ENCODE data around the gene FRMD4A. TPM values are rescaled to one million over a fixed set of nuclear protein-coding genes. Genes with fewer than 3 reads are reported as not detected.

FRMD4A gene
- total RNA-seq, 4 donors from 2014 or later, result 27.5 to 40.4 (median 33.0) TPM

DNA sequence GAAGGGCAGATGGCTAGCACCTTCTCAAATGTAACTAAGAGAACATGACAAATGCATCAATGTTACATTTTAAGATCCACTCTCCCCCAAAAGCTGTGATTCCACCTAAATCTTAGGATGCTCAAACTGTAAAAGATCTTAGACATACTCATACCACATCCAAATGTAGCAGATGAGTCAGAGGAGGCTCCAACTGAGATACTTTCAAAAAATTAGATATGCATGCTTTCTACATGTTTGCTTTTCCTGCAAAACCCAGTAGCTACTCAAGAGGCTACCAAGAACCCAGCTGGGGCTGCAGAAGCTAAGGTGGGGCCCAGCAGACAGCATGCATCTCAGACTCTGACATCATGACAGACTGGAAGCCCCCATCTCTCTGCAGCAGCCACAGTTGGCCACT is 31.4 kb upstream of the FRMD4A start:
- no peak for DNase-seq (ENCODE audit: low spot score in 2 of 2)
- no peak overlapping the region for H3K4me3 ChIP-seq (ENCODE audit: low read depth, poor library complexity, severe bottlenecking)
- intact Hi-C loops (cut with DNase I; ENCODE audit: low total_unique reads), result no loop called here
- TF ChIP-seq POLR2A (IDR thresholded peaks at IDR 0.05), result no peak
- TF ChIP-seq, protein P1, sequence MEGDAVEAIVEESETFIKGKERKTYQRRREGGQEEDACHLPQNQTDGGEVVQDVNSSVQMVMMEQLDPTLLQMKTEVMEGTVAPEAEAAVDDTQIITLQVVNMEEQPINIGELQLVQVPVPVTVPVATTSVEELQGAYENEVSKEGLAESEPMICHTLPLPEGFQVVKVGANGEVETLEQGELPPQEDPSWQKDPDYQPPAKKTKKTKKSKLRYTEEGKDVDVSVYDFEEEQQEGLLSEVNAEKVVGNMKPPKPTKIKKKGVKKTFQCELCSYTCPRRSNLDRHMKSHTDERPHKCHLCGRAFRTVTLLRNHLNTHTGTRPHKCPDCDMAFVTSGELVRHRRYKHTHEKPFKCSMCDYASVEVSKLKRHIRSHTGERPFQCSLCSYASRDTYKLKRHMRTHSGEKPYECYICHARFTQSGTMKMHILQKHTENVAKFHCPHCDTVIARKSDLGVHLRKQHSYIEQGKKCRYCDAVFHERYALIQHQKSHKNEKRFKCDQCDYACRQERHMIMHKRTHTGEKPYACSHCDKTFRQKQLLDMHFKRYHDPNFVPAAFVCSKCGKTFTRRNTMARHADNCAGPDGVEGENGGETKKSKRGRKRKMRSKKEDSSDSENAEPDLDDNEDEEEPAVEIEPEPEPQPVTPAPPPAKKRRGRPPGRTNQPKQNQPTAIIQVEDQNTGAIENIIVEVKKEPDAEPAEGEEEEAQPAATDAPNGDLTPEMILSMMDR (IDR thresholded peaks at IDR 0.05), result no peak

DNA sequence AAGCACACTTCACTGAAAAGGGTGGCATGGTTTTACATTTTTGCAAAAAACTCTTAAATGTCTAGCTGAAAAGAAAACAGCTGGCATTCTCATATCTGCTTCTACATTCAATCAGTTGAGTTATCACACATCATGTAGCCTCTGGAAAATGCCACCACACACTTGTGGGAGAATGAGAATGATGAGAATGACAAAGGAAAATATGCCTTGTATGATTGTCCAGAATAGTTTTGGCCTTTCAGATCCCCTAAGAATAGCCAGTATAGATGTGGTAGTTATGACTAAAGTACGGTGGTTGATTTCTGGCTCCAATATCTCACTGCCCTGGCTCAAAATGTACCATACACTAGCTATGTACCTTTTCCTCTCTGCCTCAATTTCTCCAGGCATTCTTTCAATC is 30.2 kb upstream of the FRMD4A start:
- DNase-seq (ENCODE audit: low spot score in 2 of 2), result no peak
- no peak for TF ChIP-seq POLR2A (IDR thresholded peaks at IDR 0.05)
- TF ChIP-seq, protein P1 (IDR thresholded peaks at IDR 0.05), result no peak
- WGBS, 2 donors, result 87 to 93% methylated on average over 1 of the region's 1 CpG
- intact Hi-C loops (cut with DNase I; ENCODE audit: low total_unique reads), result no loop called here
- no peak overlapping the region for H3K4me3 ChIP-seq (ENCODE audit: low read depth, poor library complexity, severe bottlenecking)

DNA sequence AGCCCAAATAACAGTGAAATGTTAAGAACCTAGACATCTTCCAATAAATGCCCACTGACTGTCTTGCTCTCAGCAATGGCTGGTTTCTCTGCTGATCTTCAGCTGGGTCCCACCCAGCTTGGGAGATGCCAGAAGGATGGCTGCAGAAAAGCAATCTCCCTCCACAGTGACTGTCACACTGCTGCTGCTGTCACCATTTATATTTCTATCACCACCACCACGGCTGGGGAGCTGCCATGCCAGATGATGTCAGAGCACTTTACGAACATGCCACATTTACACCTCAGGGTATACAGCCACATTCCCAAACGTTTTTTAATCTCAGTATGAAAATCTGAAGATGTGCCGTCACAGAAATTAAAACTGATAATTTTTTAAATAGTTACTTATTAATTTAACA is 29.8 kb upstream of the FRMD4A start:
- H3K4me3 ChIP-seq (ENCODE audit: low read depth, poor library complexity, severe bottlenecking), result no peak overlapping the region
- WGBS, 2 donors, result 43 to 47% methylated on average over 4 of the region's 4 CpGs
- intact Hi-C loops (cut with DNase I; ENCODE audit: low total_unique reads), result no loop called here
- no peak for DNase-seq (ENCODE audit: low spot score in 2 of 2)
- TF ChIP-seq, protein P1 (IDR thresholded peaks at IDR 0.05), result no peak
- no peak for TF ChIP-seq POLR2A (IDR thresholded peaks at IDR 0.05)

DNA sequence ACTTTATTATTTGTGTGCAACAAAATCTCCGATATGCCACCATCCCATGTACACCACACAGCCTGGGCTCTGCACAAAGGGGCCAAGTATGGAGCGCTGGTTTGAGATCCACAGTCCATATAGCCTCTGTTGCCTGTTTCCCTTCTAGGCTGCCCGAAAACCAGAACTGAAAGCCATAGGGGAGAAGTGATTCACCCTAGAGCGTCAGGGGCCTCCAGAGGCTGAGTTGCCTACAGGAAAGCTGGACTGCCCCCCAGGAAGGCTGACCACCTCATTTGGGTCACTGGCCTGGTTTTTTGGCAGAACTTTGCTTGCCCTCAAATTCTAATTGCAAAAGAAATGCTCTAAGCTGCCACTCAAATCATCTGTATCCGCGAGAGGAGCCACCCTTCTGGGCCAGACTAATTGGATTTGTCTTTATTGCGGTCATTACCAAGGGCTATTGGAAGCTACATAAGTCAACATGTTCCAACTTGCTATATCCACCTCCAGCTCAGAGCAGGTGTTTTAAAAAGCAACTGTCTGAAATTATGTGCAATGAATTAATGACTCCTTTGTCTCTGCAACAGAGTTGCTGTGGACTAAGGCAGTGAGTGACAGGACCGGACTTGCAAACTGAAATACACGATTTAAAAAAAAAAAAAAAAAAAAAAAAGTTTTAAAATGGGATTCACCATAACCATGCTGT is 28.3 kb upstream of the FRMD4A start:
- intact Hi-C loops (cut with DNase I; ENCODE audit: low total_unique reads), result no loop called here
- TF ChIP-seq POLR2A (IDR thresholded peaks at IDR 0.05), result no peak
- TF ChIP-seq, protein P1 (IDR thresholded peaks at IDR 0.05), result no peak
- H3K4me3 ChIP-seq (ENCODE audit: low read depth, poor library complexity, severe bottlenecking), result no peak overlapping the region
- DNase-seq (ENCODE audit: low spot score in 2 of 2), result peak in 1 of 2 donors; percentile 49
- WGBS, 2 donors, result 53 to 64% methylated on average over 9 of the region's 9 CpGs

DNA sequence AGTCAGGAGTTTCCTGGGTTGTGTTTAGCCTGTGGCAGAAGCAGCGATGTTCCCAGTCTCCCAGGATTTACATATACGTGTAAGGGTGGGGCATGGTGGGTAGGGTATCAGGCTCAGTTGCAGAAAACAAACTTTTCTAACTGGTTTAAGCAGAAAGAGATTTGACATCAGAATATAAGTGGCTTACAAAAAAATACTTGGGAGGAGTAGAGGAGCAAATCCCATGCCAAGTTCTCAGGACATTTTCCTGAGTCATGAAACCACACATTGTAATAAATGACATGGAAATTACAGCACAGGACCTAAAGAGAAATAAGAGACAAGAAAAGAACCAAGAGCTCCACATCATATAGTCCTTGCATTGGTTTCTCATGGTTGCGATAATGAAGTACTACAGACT is 26.2 kb upstream of the FRMD4A start:
- WGBS, 2 donors, result 65 to 86% methylated on average over 3 of the region's 3 CpGs
- no peak for DNase-seq (ENCODE audit: low spot score in 2 of 2)
- intact Hi-C loops (cut with DNase I; ENCODE audit: low total_unique reads), result no loop called here
- no peak for TF ChIP-seq POLR2A (IDR thresholded peaks at IDR 0.05)
- TF ChIP-seq, protein P1 (IDR thresholded peaks at IDR 0.05), result no peak
- no peak overlapping the region for H3K4me3 ChIP-seq (ENCODE audit: low read depth, poor library complexity, severe bottlenecking)

DNA sequence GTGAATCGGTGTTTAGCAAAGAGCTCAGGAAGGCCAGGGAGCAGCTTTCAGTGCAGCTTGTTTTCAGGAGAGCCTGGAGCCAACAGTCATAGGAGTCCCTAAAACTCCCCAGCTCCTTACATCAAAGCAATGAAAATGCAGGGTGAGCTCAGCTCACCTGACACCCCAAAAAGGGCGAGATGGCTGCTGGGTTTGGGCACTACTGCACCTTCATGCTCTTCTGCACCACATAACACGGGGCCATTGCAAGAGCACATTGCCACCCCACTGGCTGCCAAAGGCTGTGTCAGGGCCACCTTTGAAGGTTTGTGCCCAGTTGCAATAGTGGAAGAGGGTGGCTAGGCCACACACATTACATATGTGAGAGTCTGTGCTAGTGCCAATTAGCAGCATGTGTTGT is 25.0 kb upstream of the FRMD4A start:
- TF ChIP-seq, protein P1 (IDR thresholded peaks at IDR 0.05), result no peak
- no peak for TF ChIP-seq POLR2A (IDR thresholded peaks at IDR 0.05)
- no peak overlapping the region for H3K4me3 ChIP-seq (ENCODE audit: low read depth, poor library complexity, severe bottlenecking)
- WGBS, 2 donors, result 93 to 94% methylated on average over 3 of the region's 3 CpGs
- DNase-seq (ENCODE audit: low spot score in 2 of 2), result no peak
- intact Hi-C loops (cut with DNase I; ENCODE audit: low total_unique reads), result no loop called here
